GM10248 (cell line): ENCODE results near the gene WAPL.
"Not testable (repeated sequence)": the region's sequence is repeated elsewhere in the genome, so short reads cannot be mapped to it uniquely, and the experiment has no call there.

Source experiments
- CTCF ChIA-PET: fragments of 300-600 bp; sonication (Branson Sonifier 250); formaldehyde crosslinking; extraction: SDS; loops from one replicate; lab custom pipeline; 2021; ENCODE audit warnings: antibody characterized with exemption; lab: Yijun Ruan, JAX
- POLR2A ChIA-PET: fragments of 350-650 bp; sonication (Branson Sonifier 250); formaldehyde crosslinking; extraction: SDS; loops from one replicate; lab custom pipeline; 2020; ENCODE audit warnings: antibody characterized with exemption; lab: Yijun Ruan, JAX
- DNase-seq: peaks from one replicate; pipeline ENCODE4 v3.0.0; 2012; ENCODE audit errors: extremely low spot score
- TF ChIP-seq, protein P1 (sequence below): IDR thresholded peaks from 2 replicates; pipeline ENCODE4 v1.5.1; 2012; ENCODE audit warnings: mild to moderate bottlenecking, low read depth; ENCODE audit errors: extremely low read depth, missing control alignments, control extremely low read depth

Gene WAPL, protein sequence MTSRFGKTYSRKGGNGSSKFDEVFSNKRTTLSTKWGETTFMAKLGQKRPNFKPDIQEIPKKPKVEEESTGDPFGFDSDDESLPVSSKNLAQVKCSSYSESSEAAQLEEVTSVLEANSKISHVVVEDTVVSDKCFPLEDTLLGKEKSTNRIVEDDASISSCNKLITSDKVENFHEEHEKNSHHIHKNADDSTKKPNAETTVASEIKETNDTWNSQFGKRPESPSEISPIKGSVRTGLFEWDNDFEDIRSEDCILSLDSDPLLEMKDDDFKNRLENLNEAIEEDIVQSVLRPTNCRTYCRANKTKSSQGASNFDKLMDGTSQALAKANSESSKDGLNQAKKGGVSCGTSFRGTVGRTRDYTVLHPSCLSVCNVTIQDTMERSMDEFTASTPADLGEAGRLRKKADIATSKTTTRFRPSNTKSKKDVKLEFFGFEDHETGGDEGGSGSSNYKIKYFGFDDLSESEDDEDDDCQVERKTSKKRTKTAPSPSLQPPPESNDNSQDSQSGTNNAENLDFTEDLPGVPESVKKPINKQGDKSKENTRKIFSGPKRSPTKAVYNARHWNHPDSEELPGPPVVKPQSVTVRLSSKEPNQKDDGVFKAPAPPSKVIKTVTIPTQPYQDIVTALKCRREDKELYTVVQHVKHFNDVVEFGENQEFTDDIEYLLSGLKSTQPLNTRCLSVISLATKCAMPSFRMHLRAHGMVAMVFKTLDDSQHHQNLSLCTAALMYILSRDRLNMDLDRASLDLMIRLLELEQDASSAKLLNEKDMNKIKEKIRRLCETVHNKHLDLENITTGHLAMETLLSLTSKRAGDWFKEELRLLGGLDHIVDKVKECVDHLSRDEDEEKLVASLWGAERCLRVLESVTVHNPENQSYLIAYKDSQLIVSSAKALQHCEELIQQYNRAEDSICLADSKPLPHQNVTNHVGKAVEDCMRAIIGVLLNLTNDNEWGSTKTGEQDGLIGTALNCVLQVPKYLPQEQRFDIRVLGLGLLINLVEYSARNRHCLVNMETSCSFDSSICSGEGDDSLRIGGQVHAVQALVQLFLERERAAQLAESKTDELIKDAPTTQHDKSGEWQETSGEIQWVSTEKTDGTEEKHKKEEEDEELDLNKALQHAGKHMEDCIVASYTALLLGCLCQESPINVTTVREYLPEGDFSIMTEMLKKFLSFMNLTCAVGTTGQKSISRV (N-terminal part only)

DNA sequence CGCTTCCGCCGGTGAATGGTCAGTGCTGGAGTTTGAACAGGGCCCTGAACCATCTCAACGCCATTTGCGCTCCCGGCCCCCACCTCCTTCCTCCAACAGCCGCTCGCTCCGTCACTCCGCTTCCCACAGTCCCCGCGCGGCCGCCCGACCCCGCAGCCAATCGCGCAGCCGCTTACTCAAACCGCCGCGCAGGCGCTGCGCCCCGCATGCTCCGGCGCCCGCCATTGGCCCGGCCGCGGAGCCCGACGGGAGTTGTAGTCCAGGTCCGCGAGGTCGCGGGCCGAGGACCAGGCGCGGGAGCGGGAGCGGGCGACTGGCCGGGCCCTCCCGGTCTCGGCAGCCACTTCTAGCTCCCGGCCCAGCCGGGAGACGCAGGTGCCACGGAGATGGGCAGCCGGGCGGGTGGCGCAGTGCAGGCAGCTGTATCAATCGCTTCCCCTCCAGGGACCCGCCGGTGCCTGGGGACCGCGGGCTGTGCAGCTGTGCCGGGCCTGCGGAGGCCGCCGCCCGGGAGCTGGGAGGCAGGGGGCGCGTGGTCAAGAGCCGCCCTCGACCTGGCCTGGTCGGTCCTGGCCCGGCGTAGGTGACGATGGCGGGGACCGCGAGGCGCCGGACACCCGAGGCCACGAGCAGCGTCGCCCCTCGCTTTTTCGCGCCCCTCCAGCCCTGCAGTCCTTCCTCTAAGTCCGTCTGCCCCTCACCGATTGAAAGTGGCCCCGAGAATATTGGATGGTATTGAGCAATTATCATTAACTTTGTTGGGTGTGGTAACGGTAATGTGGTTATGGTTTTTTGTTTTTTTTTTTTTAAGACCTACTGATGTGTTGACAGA, at the start of gene WAPL:
Gene WAPL (minus strand): TSS at position 115 of the 832 bp plus-strand sequence. CDS start 3,723 bp downstream, outside the sequence.
- DNase-seq, result peak; percentile 98
- TF ChIP-seq, protein P1, sequence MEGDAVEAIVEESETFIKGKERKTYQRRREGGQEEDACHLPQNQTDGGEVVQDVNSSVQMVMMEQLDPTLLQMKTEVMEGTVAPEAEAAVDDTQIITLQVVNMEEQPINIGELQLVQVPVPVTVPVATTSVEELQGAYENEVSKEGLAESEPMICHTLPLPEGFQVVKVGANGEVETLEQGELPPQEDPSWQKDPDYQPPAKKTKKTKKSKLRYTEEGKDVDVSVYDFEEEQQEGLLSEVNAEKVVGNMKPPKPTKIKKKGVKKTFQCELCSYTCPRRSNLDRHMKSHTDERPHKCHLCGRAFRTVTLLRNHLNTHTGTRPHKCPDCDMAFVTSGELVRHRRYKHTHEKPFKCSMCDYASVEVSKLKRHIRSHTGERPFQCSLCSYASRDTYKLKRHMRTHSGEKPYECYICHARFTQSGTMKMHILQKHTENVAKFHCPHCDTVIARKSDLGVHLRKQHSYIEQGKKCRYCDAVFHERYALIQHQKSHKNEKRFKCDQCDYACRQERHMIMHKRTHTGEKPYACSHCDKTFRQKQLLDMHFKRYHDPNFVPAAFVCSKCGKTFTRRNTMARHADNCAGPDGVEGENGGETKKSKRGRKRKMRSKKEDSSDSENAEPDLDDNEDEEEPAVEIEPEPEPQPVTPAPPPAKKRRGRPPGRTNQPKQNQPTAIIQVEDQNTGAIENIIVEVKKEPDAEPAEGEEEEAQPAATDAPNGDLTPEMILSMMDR, result peak; percentile 13
- CTCF ChIA-PET, result interaction anchor here (1.3 to 1.6 kb wide), 2 partner anchors 13 to 82 kb away, joined by 3 read pairs; no protein-coding TSS in a partner anchor
- POLR2A ChIA-PET, result interaction anchor here (1.0 kb wide), 1 partner anchor 121 kb away, joined by 3 read pairs; no protein-coding TSS in a partner anchor

DNA sequence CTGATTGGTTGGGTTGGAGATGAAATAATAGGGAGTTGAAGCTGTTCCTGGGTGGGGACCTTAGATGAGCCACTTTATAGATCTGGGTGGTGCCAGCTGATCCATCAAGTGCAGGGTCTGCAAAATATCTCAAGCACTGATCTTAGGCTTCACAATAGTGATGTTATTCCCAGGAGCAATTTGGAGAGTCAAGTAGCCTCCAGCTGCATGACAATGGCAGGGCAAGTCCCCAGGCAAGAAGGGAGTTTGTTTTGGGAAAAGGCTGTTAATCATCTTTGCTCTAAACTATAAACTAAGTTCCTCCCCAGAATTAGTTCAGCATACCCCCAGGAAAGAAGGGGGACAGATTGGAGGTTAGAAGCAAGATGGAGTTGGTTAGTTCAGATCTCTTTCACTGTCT, 47.7 kb upstream of the WAPL start:
- ChIA-PET CTCF (interaction anchor here (1.9 kb wide), 1 partner anchor 16 kb away, joined by 7 read pairs; no protein-coding TSS in a partner anchor), POLR2A (no interaction called here)
- TF ChIP-seq, protein P1, result no peak

DNA sequence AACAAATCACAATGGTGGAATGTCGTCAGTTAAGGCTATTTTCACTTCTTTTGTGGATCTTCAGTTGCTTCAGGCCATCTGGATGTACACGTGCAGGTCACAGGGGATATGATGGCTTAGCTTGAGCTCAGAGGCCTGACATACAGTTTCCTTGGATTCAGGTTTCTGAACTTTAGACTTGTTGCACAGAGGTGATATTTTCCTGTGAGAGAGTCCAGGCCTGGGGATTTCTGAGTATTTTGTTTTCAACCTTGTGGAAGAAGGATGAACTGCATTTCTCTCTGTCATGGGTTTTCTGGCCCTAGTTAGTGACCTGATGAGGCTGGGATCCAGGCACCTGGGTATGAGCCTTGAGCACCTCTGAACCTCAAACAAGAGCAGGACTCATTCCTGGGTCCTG, 44.9 kb upstream of the WAPL start:
- DNase-seq, CTCF ChIA-PET, POLR2A ChIA-PET: not testable (repeated sequence)

More for the DNA sequence above, 47.7 kb upstream of the WAPL start:
- DNase-seq, result no peak

DNA sequence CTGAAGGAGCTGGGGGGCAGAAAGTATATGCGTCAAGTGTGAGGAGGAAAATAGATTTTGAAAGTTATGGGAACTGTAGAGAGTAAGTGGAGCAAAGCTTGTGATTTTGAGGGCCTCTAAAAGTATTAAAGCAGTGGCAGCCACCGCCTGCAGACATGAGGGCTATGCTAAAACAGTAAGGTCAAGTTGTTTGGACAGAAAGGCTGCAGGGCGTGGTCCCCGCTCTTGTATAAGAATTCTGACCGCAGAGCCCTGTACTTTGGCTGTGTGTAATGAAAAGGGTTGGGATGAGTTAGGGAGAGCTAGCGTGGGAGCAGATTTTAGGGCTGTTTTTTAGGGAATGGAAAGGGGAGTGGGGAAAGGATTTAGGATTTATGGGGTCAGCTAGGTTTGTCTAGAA, 41.7 kb upstream of the WAPL start:
- CTCF ChIA-PET, POLR2A ChIA-PET: not testable (repeated sequence)

DNA sequence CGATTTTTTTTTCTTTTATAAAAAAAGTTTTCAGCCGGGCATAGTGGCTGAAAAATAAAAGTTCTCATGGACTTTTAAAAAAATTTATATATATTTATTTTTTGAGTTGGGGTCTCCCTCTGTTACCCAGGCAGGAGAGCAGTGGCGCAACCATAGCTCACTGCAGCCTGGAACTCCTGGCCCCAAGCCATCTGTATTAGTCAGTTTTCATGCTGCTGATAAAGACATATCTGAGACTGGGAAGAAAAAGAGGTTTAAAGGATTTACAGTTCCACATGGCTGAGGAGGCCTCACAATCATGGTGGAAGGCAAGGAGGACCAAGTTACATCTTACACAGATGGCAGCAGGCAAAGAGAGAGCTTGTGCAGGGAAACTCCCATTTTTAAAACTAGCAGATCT, 37.1 kb upstream of the WAPL start:
- POLR2A ChIA-PET, DNase-seq: not testable (repeated sequence)
- CTCF ChIA-PET, result interaction anchor here (0.8 to 1.6 kb wide), 4 partner anchors 12 to 159 kb away, joined by 3 to 5 read pairs (median 4); no protein-coding TSS in a partner anchor

More for the DNA sequence above, 41.7 kb upstream of the WAPL start:
- DNase-seq, result not testable (repeated sequence)

DNA sequence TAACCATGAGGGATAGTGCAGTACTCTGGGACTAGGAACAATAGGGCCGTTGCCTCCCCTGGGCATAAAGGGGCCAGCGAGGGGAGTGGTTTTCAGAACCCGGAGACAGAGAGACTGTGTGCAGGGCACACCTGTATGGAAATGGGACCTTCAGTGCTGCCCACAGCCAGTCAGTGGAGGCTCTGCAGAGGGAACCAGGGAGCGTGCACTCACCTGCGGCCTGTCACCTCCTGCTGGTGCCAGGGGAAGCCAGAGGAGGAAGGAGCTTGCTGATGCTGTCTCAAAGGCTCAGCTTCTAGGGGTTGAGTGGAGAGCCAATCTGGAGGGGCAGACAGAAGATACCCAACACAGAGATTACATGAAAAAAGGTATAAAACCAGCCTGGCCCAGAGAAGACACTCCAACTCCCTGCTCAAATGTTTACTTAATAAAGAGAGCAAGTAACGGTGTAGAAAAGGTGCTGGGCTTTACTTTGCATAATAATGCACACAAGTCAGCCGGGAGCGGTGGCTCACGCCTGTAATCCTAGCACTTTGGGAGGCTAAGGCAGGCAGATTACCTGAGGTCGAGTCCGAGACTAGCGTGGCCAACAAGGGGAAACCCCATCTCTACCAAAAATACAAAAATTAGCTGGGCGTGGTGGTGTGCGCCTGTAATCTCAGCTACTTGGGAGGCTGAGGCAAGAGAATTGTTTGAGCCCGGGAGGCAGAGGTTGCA, 35.5 kb upstream of the WAPL start:
- POLR2A ChIA-PET, result no interaction called here
- TF ChIP-seq, protein P1, result no peak
- CTCF ChIA-PET, result interaction anchor here (1.2 to 1.5 kb wide), 2 partner anchors 11 to 29 kb away, joined by 3 read pairs; no protein-coding TSS in a partner anchor
- no peak for DNase-seq

DNA sequence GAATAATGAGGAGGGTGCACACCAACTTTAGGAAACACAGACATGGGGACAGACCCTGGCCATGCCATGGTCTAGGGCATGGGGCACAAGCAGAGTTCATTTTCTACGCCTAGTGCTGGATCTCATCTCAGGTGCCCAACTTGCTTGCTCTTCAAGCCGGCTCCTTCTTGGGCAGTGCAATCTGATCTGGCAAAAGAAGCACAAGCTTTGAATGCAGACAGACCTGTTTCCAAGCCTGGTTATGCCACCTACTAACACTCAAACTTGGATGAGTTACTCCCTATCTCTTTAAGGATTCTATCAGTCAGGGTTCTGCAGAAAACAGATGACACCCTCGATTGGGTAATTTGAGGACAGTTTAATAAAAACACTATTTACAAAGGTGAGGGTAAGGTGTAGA, 34.9 kb upstream of the WAPL start:
- ChIA-PET CTCF (interaction anchor here (1.1 kb wide), 1 partner anchor 156 kb away, joined by 3 read pairs; no protein-coding TSS in a partner anchor), POLR2A (no interaction called here)
- TF ChIP-seq, protein P1, result no peak
- no peak for DNase-seq
